ENCODE measurements around the gene PTPRT.

PTPRT gene

GRCh38 chr20:42340368-42340767 is 849.3 kb downstream of the PTPRT start:
- DNase-seq (ENCODE audit: low read depth) = no peak
- no peak for TF ChIP-seq CTCF (IDR thresholded peaks at IDR 0.05; ENCODE audit: insufficient read depth, low read depth, low read length, missing control alignments)
- no peak overlapping the region for H3K4me3 ChIP-seq (ENCODE audit: low read depth, low read length)

GRCh38 chr20:42338294-42339201 is 851.2 kb downstream of the PTPRT start:
- no peak for TF ChIP-seq CTCF (IDR thresholded peaks at IDR 0.05; ENCODE audit: insufficient read depth, low read depth, low read length, missing control alignments)
- no peak overlapping the region for H3K4me3 ChIP-seq (ENCODE audit: low read depth, low read length)
- DNase-seq (ENCODE audit: low read depth) = no peak

- H3K4me3 ChIP-seq (ENCODE audit: low read depth, low read length) = no peak overlapping the region
- TF ChIP-seq CTCF (IDR thresholded peaks at IDR 0.05; ENCODE audit: insufficient read depth, low read depth, low read length, missing control alignments) = no peak
- no peak for DNase-seq (ENCODE audit: low read depth)
Measured at GRCh38 chr20:42336576-42336975, 853.1 kb downstream of the PTPRT start.

GRCh38 chr20:42319252-42320013 is 870.3 kb downstream of the PTPRT start:
- no peak for DNase-seq (ENCODE audit: low read depth)
- no peak overlapping the region for H3K4me3 ChIP-seq (ENCODE audit: low read depth, low read length)
- no peak for TF ChIP-seq CTCF (IDR thresholded peaks at IDR 0.05; ENCODE audit: insufficient read depth, low read depth, low read length, missing control alignments)

GRCh38 chr20:42313704-42314103 is 876.0 kb downstream of the PTPRT start:
- TF ChIP-seq CTCF (IDR thresholded peaks at IDR 0.05; ENCODE audit: insufficient read depth, low read depth, low read length, missing control alignments) = no peak
- H3K4me3 ChIP-seq (ENCODE audit: low read depth, low read length) = no peak overlapping the region
- no peak for DNase-seq (ENCODE audit: low read depth)

GRCh38 chr20:42309050-42309449 is 880.7 kb downstream of the PTPRT start:
- no peak for TF ChIP-seq CTCF (IDR thresholded peaks at IDR 0.05; ENCODE audit: insufficient read depth, low read depth, low read length, missing control alignments)
- no peak for DNase-seq (ENCODE audit: low read depth)

More at GRCh38 chr20:42309050-42309449, 880.7 kb downstream of the PTPRT start:
- H3K4me3 ChIP-seq (ENCODE audit: low read depth, low read length) = no peak overlapping the region
